ENCODE results near the gene NKX2-1.

DNA sequence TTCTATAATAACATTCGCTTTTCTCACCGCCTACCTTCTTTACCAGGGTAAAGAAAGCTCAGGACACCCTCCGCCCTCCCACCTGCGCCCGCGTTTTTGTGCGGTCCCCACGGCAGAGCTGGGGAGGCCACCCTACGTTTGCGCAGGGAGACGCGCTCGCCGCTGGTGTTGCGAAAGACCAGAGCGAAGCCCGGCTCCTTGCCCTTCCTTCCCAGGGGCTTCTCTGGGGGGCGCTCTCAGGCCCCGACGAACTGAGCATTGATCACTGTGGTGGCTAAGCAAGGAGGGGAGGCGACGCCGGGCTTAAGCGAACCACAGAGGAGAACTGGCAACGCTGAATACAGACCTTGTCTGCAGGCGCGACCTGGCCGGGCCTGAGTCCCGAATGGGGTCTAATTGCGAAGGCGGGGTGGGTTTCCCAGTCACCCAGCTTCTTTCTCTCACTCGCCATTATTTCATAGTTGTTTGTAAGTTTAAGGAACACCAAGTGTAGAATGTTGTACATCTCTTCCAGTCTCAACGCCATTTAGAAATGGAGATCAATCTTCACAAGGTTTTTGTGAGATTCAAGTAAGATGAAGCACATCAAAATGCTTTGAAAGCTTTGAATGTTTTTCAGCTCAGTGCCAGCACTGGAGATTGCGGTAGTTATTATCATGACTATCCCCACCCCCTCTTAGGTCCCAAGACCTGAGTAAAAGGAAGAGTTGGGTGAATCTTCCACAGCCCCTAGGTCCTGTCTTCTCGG is 1.7 kb upstream of the NKX2-1 start:
- TF ChIP-seq, protein P1, sequence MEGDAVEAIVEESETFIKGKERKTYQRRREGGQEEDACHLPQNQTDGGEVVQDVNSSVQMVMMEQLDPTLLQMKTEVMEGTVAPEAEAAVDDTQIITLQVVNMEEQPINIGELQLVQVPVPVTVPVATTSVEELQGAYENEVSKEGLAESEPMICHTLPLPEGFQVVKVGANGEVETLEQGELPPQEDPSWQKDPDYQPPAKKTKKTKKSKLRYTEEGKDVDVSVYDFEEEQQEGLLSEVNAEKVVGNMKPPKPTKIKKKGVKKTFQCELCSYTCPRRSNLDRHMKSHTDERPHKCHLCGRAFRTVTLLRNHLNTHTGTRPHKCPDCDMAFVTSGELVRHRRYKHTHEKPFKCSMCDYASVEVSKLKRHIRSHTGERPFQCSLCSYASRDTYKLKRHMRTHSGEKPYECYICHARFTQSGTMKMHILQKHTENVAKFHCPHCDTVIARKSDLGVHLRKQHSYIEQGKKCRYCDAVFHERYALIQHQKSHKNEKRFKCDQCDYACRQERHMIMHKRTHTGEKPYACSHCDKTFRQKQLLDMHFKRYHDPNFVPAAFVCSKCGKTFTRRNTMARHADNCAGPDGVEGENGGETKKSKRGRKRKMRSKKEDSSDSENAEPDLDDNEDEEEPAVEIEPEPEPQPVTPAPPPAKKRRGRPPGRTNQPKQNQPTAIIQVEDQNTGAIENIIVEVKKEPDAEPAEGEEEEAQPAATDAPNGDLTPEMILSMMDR (IDR thresholded peaks at IDR 0.05) = no peak
- TF ChIP-seq EZH2phosphoT487 (IDR thresholded peaks at IDR 0.05; ENCODE audit: borderline replicate concordance, low read depth) = no peak
- TF ChIP-seq, protein P2, sequence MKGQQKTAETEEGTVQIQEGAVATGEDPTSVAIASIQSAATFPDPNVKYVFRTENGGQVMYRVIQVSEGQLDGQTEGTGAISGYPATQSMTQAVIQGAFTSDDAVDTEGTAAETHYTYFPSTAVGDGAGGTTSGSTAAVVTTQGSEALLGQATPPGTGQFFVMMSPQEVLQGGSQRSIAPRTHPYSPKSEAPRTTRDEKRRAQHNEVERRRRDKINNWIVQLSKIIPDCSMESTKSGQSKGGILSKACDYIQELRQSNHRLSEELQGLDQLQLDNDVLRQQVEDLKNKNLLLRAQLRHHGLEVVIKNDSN (IDR thresholded peaks at IDR 0.05; ENCODE audit: borderline replicate concordance, low read depth) = no peak
- no peak for TF ChIP-seq GATA2 (CRISPR knock-in tag; IDR thresholded peaks at IDR 0.05)
- no peak for TF ChIP-seq TAF1 (IDR thresholded peaks at IDR 0.05; ENCODE audit: borderline replicate concordance, low read depth, low read length)
- no peak for TF ChIP-seq SIN3A (IDR thresholded peaks at IDR 0.05; ENCODE audit: borderline replicate concordance, low read depth, low read length)
- TF ChIP-seq, protein P3, sequence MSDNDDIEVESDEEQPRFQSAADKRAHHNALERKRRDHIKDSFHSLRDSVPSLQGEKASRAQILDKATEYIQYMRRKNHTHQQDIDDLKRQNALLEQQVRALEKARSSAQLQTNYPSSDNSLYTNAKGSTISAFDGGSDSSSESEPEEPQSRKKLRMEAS (IDR thresholded peaks at IDR 0.05; ENCODE audit: low read depth) = no peak
- TF ChIP-seq NFIC (IDR thresholded peaks at IDR 0.05; ENCODE audit: borderline replicate concordance) = no peak
- no peak for TF ChIP-seq RCOR1 (IDR thresholded peaks at IDR 0.05; ENCODE audit: low read length)
- TF ChIP-seq RFX5 (IDR thresholded peaks at IDR 0.05; ENCODE audit: low read length) = no peak
- TF ChIP-seq, protein P4, sequence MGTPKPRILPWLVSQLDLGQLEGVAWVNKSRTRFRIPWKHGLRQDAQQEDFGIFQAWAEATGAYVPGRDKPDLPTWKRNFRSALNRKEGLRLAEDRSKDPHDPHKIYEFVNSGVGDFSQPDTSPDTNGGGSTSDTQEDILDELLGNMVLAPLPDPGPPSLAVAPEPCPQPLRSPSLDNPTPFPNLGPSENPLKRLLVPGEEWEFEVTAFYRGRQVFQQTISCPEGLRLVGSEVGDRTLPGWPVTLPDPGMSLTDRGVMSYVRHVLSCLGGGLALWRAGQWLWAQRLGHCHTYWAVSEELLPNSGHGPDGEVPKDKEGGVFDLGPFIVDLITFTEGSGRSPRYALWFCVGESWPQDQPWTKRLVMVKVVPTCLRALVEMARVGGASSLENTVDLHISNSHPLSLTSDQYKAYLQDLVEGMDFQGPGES (IDR thresholded peaks at IDR 0.05; ENCODE audit: low read depth, low read length) = no peak
- TF ChIP-seq MXI1 (IDR thresholded peaks at IDR 0.05; ENCODE audit: low read depth, low read length) = no peak
- TF ChIP-seq, protein P5, sequence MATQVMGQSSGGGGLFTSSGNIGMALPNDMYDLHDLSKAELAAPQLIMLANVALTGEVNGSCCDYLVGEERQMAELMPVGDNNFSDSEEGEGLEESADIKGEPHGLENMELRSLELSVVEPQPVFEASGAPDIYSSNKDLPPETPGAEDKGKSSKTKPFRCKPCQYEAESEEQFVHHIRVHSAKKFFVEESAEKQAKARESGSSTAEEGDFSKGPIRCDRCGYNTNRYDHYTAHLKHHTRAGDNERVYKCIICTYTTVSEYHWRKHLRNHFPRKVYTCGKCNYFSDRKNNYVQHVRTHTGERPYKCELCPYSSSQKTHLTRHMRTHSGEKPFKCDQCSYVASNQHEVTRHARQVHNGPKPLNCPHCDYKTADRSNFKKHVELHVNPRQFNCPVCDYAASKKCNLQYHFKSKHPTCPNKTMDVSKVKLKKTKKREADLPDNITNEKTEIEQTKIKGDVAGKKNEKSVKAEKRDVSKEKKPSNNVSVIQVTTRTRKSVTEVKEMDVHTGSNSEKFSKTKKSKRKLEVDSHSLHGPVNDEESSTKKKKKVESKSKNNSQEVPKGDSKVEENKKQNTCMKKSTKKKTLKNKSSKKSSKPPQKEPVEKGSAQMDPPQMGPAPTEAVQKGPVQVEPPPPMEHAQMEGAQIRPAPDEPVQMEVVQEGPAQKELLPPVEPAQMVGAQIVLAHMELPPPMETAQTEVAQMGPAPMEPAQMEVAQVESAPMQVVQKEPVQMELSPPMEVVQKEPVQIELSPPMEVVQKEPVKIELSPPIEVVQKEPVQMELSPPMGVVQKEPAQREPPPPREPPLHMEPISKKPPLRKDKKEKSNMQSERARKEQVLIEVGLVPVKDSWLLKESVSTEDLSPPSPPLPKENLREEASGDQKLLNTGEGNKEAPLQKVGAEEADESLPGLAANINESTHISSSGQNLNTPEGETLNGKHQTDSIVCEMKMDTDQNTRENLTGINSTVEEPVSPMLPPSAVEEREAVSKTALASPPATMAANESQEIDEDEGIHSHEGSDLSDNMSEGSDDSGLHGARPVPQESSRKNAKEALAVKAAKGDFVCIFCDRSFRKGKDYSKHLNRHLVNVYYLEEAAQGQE (IDR thresholded peaks at IDR 0.05; ENCODE audit: low read depth, low read length) = no peak

All from SK-N-SH (cell line).